ENCODE measurements around the gene SCG2. TPM values are rescaled to one million over a fixed set of nuclear protein-coding genes. Genes with fewer than 3 reads are reported as not detected.

Gene SCG2
- total and polyA plus RNA-seq, 4 donors, result not detected

DNA sequence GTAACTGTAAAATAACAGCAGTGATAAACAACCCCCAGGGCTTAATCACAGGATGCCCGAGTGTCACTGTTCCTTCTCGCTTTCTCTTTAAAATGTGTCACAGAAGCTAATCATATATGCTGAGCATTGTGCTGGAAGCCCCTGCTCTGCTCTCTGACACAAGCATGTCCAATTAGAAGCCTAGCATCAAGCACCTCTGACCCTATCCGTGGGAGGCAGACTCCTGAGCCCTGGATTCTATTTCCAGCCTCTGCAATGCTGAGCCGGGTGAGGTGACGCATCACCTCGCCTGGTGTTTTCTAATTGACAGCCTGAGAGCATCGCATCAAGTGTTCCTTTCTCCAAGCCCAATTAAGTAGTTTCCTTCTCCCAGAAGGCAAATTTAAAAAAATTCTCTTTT, 19.7 kb upstream of the SCG2 start:
- TF ChIP-seq MAX (IDR thresholded peaks at IDR 0.05) (no peak), HNF4A (conservative IDR thresholded peaks at IDR 0.05) (no peak), EGR1 (IDR thresholded peaks at IDR 0.05; ENCODE audit: low read depth in 2 of 2) (no peak), HNF4G (IDR thresholded peaks at IDR 0.05) (no peak), ZBTB33 (IDR thresholded peaks at IDR 0.05) (no peak), RXRA (IDR thresholded peaks at IDR 0.05) (no peak), YY1 (IDR thresholded peaks at IDR 0.05) (no peak), RAD21 (IDR thresholded peaks at IDR 0.05) (no peak), REST (IDR thresholded peaks at IDR 0.05) (no peak), NR2F2 (IDR thresholded peaks at IDR 0.05) (no peak), TAF1 (conservative IDR thresholded peaks at IDR 0.05) (no peak), SP1 (IDR thresholded peaks at IDR 0.05) (no peak)
- TF ChIP-seq, protein P1, sequence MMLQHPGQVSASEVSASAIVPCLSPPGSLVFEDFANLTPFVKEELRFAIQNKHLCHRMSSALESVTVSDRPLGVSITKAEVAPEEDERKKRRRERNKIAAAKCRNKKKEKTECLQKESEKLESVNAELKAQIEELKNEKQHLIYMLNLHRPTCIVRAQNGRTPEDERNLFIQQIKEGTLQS (IDR thresholded peaks at IDR 0.05), result no peak
- TF ChIP-seq, protein P2, sequence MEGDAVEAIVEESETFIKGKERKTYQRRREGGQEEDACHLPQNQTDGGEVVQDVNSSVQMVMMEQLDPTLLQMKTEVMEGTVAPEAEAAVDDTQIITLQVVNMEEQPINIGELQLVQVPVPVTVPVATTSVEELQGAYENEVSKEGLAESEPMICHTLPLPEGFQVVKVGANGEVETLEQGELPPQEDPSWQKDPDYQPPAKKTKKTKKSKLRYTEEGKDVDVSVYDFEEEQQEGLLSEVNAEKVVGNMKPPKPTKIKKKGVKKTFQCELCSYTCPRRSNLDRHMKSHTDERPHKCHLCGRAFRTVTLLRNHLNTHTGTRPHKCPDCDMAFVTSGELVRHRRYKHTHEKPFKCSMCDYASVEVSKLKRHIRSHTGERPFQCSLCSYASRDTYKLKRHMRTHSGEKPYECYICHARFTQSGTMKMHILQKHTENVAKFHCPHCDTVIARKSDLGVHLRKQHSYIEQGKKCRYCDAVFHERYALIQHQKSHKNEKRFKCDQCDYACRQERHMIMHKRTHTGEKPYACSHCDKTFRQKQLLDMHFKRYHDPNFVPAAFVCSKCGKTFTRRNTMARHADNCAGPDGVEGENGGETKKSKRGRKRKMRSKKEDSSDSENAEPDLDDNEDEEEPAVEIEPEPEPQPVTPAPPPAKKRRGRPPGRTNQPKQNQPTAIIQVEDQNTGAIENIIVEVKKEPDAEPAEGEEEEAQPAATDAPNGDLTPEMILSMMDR (IDR thresholded peaks at IDR 0.05; ENCODE audit: low read depth, low read length, missing input control), result no peak
- Histone ChIP-seq H3K4me1 (ENCODE audit: control insufficient read depth in 4 of 4, insufficient read depth in 4 of 4, low read length in 3 of 4) (no peaks in the 10 kb centered on the region), H3K9me3 (ENCODE audit: control insufficient read depth in 4 of 4, low read length in 3 of 4) (no peaks in the 10 kb centered on the region), H3K9ac (ENCODE audit: low read depth in 1 of 2, low read length in 2 of 2) (no peak overlapping the region), H3K27me3 (ENCODE audit: control insufficient read depth in 4 of 4, insufficient read depth in 4 of 4, low read length in 3 of 4) (peaks cover 0 to 4% (median 1%) of the 10 kb centered on the region in 4 donors), H3K4me3 (ENCODE audit: low read depth in 1 of 3, low read length in 3 of 3) (no peak overlapping the region), H3K36me3 (ENCODE audit: control insufficient read depth in 4 of 4, insufficient read depth in 3 of 4, low read depth in 1 of 4, low read length in 3 of 4) (no peaks in the 10 kb centered on the region), H3K27ac (ENCODE audit: low read depth in 1 of 2, low read length in 2 of 2) (no peak overlapping the region)
- WGBS, result 50% methylated on average over 7 of the region's 7 CpGs
- DNase-seq (ENCODE audit: low spot score), result no peak

- Histone ChIP-seq H3K27ac (ENCODE audit: low read depth in 1 of 2, low read length in 2 of 2) (no peak overlapping the region), H3K27me3 (ENCODE audit: control insufficient read depth in 4 of 4, insufficient read depth in 4 of 4, low read length in 3 of 4) (peaks cover 0 to 7% (median 1%) of the 10 kb centered on the region in 4 donors), H3K36me3 (ENCODE audit: control insufficient read depth in 4 of 4, insufficient read depth in 3 of 4, low read depth in 1 of 4, low read length in 3 of 4) (no peaks in the 10 kb centered on the region), H3K4me1 (ENCODE audit: control insufficient read depth in 4 of 4, insufficient read depth in 4 of 4, low read length in 3 of 4) (no peaks in the 10 kb centered on the region), H3K4me3 (ENCODE audit: low read depth in 1 of 3, low read length in 3 of 3) (no peak overlapping the region), H3K9me3 (ENCODE audit: control insufficient read depth in 4 of 4, low read length in 3 of 4) (no peaks in the 10 kb centered on the region), H3K9ac (ENCODE audit: low read depth in 1 of 2, low read length in 2 of 2) (no peak overlapping the region)
- no peak for TF ChIP-seq REST (IDR thresholded peaks at IDR 0.05)
- TF ChIP-seq, protein P2 (IDR thresholded peaks at IDR 0.05; ENCODE audit: low read depth, low read length, missing input control), result no peak
- TF ChIP-seq JUND (IDR thresholded peaks at IDR 0.05), result no peak
- no peak for TF ChIP-seq EGR1 (IDR thresholded peaks at IDR 0.05; ENCODE audit: low read depth in 2 of 2)
- no peak for TF ChIP-seq YY1 (IDR thresholded peaks at IDR 0.05)
- TF ChIP-seq, protein P1 (IDR thresholded peaks at IDR 0.05), result no peak
- TF ChIP-seq NR2F2 (IDR thresholded peaks at IDR 0.05), result no peak
- no peak for TF ChIP-seq FOXA1 (IDR thresholded peaks at IDR 0.05)
- TF ChIP-seq MAX (IDR thresholded peaks at IDR 0.05), result no peak
- 56% methylated on average over 7 of the region's 7 CpGs for WGBS
- no peak for DNase-seq (ENCODE audit: low spot score)
These were observed 17.4 kb upstream of the SCG2 start for GRCh38 chr2:223619486-223620129.

Measured in liver (tissue), 9 donors.